HepG2 (cell line): Measurements from ENCODE around the gene COPZ2. TPM values are rescaled to one million over a fixed set of nuclear protein-coding genes. Genes with fewer than 3 reads are reported as not detected.
A peak's percentile ranks its signal among the peaks of the same experiment; 100 is the strongest.

Source experiments
- ATAC-seq: fragments of 200-7000 bp; cut with Tn5 transposase; 3 replicates; pipeline ENCODE4 v1.9.1; 2020; ENCODE audit warnings: mild to moderate bottlenecking, moderate library complexity
- BruUV-seq: library from RNA; stranded (reverse); fragments of 400-500 nt; replicated peaks from 2 replicates; lab custom pipeline; 2021; lab: Mats Ljungman, UMichigan
- CTCF ChIA-PET: fragments of 300-600 bp; formaldehyde crosslinking; extraction: SDS; loops from one replicate; lab custom pipeline; 2021; ENCODE audit warnings: low total read pairs, inconsistent platforms, low intra/inter-chr PET ratio; lab: Yijun Ruan, JAX
- POLR2A ChIA-PET: fragments of 350-600 bp; sonication (Branson Sonifier 250); formaldehyde crosslinking; loops from one replicate; lab custom pipeline; 2020; ENCODE audit warnings: antibody characterized with exemption, inconsistent platforms; lab: Yijun Ruan, JAX
- DNase-seq: peaks from one replicate; pipeline ENCODE4 v3.0.0-alpha.2; 2015; ENCODE audit warnings: low spot score
- FAIRE-seq: peaks from 3 replicates; lab custom pipeline; 2011; peaks lifted over from hg19 to GRCh38; lab: Jason Lieb, UNC
- H2AFZ ChIP-seq: one replicate; pipeline ENCODE4 v1.6.1; 2011; ENCODE audit warnings: low read length, inconsistent platforms
- H3K27ac ChIP-seq: fragments of 300-600 bp; 3 replicates; pipeline ENCODE4 v1.8.0; 2011; ENCODE audit warnings: mixed run types, mild to moderate bottlenecking, mixed read lengths, low read length, inconsistent platforms; ENCODE audit not compliant: insufficient read depth; ENCODE audit errors: extremely low read length
- H3K27me3 ChIP-seq, 2 experiments: fragments of 200-600 bp in 1 of 2; 2 replicates in 1 of 2; 3 replicates in 1 of 2; pipeline versions ENCODE4 v1.6.0 to v1.8.0; 2011; ENCODE audit warnings: low read length in 2 of 2, mild to moderate bottlenecking in 2 of 2, moderate library complexity in 2 of 2, inconsistent platforms in 1 of 2; ENCODE audit not compliant: insufficient read depth in 2 of 2, control insufficient read depth in 1 of 2
- H3K36me3 ChIP-seq, 2 experiments: fragments of 200-600 bp in 1 of 2; replicated peaks in 1 of 2; 2 replicates in 1 of 2; 3 replicates in 1 of 2; pipeline versions ENCODE4 v1.5.1 to v1.8.0; 2011; ENCODE audit warnings: low read length in 2 of 2, inconsistent platforms in 1 of 2; ENCODE audit not compliant: insufficient read depth in 2 of 2, control insufficient read depth in 1 of 2
- H3K4me1 ChIP-seq: 2 replicates; pipeline ENCODE4 v1.5.1; 2012; ENCODE audit warnings: low read length, inconsistent platforms; ENCODE audit not compliant: insufficient read depth
- H3K4me2 ChIP-seq: 2 replicates; pipeline ENCODE4 v1.6.0; 2011; ENCODE audit warnings: low read depth, low read length, inconsistent platforms
- H3K4me3 ChIP-seq, 3 experiments: fragments of 200-600 bp in 1 of 3; sonication (generic), shearing (Covaris generic) in 1 of 3; replicated peaks in 1 of 3; 2 replicates each; pipeline ENCODE4 v1.5.1; 2011 to 2016; ENCODE audit warnings: low read length in 3 of 3, inconsistent platforms in 2 of 3, low read depth in 2 of 3, mild to moderate bottlenecking in 2 of 3, control low read depth in 1 of 3, mixed read lengths in 1 of 3; ENCODE audit not compliant: insufficient read depth in 1 of 3
- H3K79me2 ChIP-seq: one replicate; pipeline ENCODE4 v1.6.1; 2011; ENCODE audit warnings: low read length, inconsistent platforms; ENCODE audit not compliant: insufficient read depth
- H3K9ac ChIP-seq: 2 replicates; pipeline ENCODE4 v1.6.0; 2011; ENCODE audit warnings: mild to moderate bottlenecking, low read depth, low read length, inconsistent platforms; ENCODE audit not compliant: insufficient read depth
- H3K9me3 ChIP-seq: 2 replicates; pipeline ENCODE4 v1.5.1; 2012; ENCODE audit warnings: mild to moderate bottlenecking, low read length
- H4K20me1 ChIP-seq: 2 replicates; pipeline ENCODE4 v1.6.0; 2011; ENCODE audit warnings: inconsistent platforms, mild to moderate bottlenecking, low read length, moderate library complexity; ENCODE audit not compliant: insufficient read depth
- EP300 ChIP-seq, 3 experiments: sonication (generic) in 1 of 3; formaldehyde crosslinking in 1 of 3; IDR thresholded peaks; 2 replicates each; pipeline versions ENCODE4 v1.5.1 to v1.6.1; 2011 to 2020; ENCODE audit warnings: low read depth in 2 of 3, low read length in 2 of 3, borderline replicate concordance in 1 of 3, improper control_type of control experiment in 1 of 3, mild to moderate bottlenecking in 1 of 3, missing genetic modification reagents in 1 of 3, moderate library complexity in 1 of 3
- MYC ChIP-seq: sonication (generic); formaldehyde crosslinking; IDR thresholded peaks from 2 replicates; pipeline ENCODE4 v1.9.0; 2021; ENCODE audit warnings: missing genetic modification reagents, borderline replicate concordance
- NCOR1 ChIP-seq: fragments of 200-600 bp; sonication (generic); IDR thresholded peaks from 2 replicates; pipeline ENCODE4 v1.7.0; 2017; ENCODE audit warnings: antibody characterized with exemption, low read length, borderline replicate concordance
- SAP130 ChIP-seq: IDR thresholded peaks from 2 replicates; pipeline ENCODE4 v1.6.1; 2016; ENCODE audit warnings: low read depth
- SOX5 ChIP-seq: IDR thresholded peaks from 2 replicates; pipeline ENCODE4 v1.6.1; 2016; ENCODE audit warnings: borderline replicate concordance
- ZBTB8A ChIP-seq: sonication (generic); formaldehyde crosslinking; IDR thresholded peaks from 2 replicates; pipeline ENCODE4 v1.4.0; 2020; ENCODE audit warnings: mild to moderate bottlenecking, low read depth, missing genetic modification reagents, borderline replicate concordance
- ZNF430 ChIP-seq: sonication (generic); formaldehyde crosslinking; IDR thresholded peaks from 2 replicates; pipeline ENCODE4 v1.9.0; 2021; ENCODE audit warnings: mild to moderate bottlenecking, missing genetic modification reagents
- ZNF598 ChIP-seq: sonication (generic); formaldehyde crosslinking; IDR thresholded peaks from 2 replicates; pipeline ENCODE4 v1.5.1; 2020; ENCODE audit warnings: mild to moderate bottlenecking, missing genetic modification reagents, borderline replicate concordance
- ZSCAN5A ChIP-seq: sonication (generic); formaldehyde crosslinking; IDR thresholded peaks from 2 replicates; pipeline ENCODE4 v1.8.0; 2022; ENCODE audit warnings: mild to moderate bottlenecking, missing genetic modification reagents, borderline replicate concordance
- WGBS: methylation state at CpG from one replicate; pipeline ENCODE4 v1.1.6; 2017; ENCODE audit warnings: low lambda C conversion rate; 5-methylcytosine and 5-hydroxymethylcytosine counted together
- in situ Hi-C: cut with HindIII; loops from 2 replicates; pipeline ENCODE4 v1.10.0; 2017; ENCODE audit warnings: low pct_unique_long_range_greater_than_20kb; ENCODE audit not compliant: extremely low pct_ligation_motif_present
- intact Hi-C: fragments of 100-400 bp; cut with micrococcal nuclease; formaldehyde crosslinking; loops from one replicate; pipeline ENCODE4 v1.10.0; 2022; ENCODE audit not compliant: unreplicated experiment
- polyA plus RNA-seq, 8 experiments: library from polyadenylated mRNA; depleted of rRNA in 3 of 8; stranded (reverse) in 7 of 8; unstranded in 1 of 8; fragments of >200 nt; fragmentation: Illumina TruSeq in 4 of 8; extraction: Trizol in 4 of 8; gene quantifications; 2 replicates each; pipeline versions ENCODE4 v1.2.1 to v1.2.3, GENCODE V29; 2011 to 2016; ENCODE audit warnings: low read depth in 4 of 8, missing spikeins in 1 of 8, mixed read lengths in 1 of 8; ENCODE audit not compliant: insufficient read depth in 1 of 8
- total RNA-seq, 5 experiments: library from RNA; depleted of rRNA; stranded (reverse); fragments of >200 nt; fragmentation: Illumina TruSeq; extraction: Trizol; gene quantifications; 2 replicates each; pipeline ENCODE4 v1.2.3, GENCODE V29; 2016; ENCODE audit warnings: low read depth in 1 of 5
- TF ChIP-seq, protein P1 (sequence below): sonication (generic); formaldehyde crosslinking; IDR thresholded peaks from 2 replicates; pipeline ENCODE4 v1.5.0; 2020; ENCODE audit warnings: mild to moderate bottlenecking, missing genetic modification reagents, borderline replicate concordance
- TF ChIP-seq, protein P2 (sequence below): sonication (generic); formaldehyde crosslinking; IDR thresholded peaks from 2 replicates; pipeline ENCODE4 v1.5.1; 2020; ENCODE audit warnings: missing genetic modification reagents, mild to moderate bottlenecking, borderline replicate concordance

Gene COPZ2
- total and polyA plus RNA-seq, 2 of the 13 experiments (the other 11 are each of a cell fraction or from before 2014, with no cell fraction given): 0.61 to 1.5 TPM

GRCh38 chr17:48051706-48052486, 14.3 kb upstream of the COPZ2 start:
- FAIRE-seq (peak; percentile 81), DNase-seq (peak; percentile 85), ATAC-seq (peak; percentile 7)
- peaks cover 53% of the 10 kb centered on the region for H3K79me2 ChIP-seq
- peak overlapping the region; percentile 18 to 53 (median 19); a peak in 5 of 6 replicates for H3K4me3 ChIP-seq
- in situ Hi-C loops (no loop called here), intact Hi-C loops (loop anchor here (2.0 kb wide), 1 partner anchor 23 kb away; no protein-coding TSS in a partner anchor)
- H3K27me3 ChIP-seq: no peaks in the 10 kb centered on the region; a peak in 1 of 5 replicates
- peaks cover 24 to 62% of the 10 kb centered on the region in 2 experiments for H3K36me3 ChIP-seq
- H2AFZ ChIP-seq: no peak overlapping the region
- H3K4me2 ChIP-seq: peak overlapping the region; percentile 93
- ChIA-PET POLR2A (interaction anchor here (1.1 to 1.5 kb wide), 4 partner anchors 9 to 17 kb away, joined by 3 to 6 read pairs (median 4); no protein-coding TSS in a partner anchor), CTCF (interaction anchor here (1.1 kb wide), 1 partner anchor 23 kb away, joined by 3 read pairs; no protein-coding TSS in a partner anchor)
- H3K27ac ChIP-seq: peak overlapping the region; percentile 83
- peaks cover 45% of the 10 kb centered on the region for H4K20me1 ChIP-seq
- no peaks in the 10 kb centered on the region for H3K9me3 ChIP-seq
- peak overlapping the region; percentile 71 for H3K9ac ChIP-seq
- no TSS peak for BruUV-seq
- 74% methylated on average over 5 of the region's 5 CpGs for WGBS
- peaks cover 69% of the 10 kb centered on the region for H3K4me1 ChIP-seq
- TF ChIP-seq MYC (CRISPR knock-in tag): no peak
- TF ChIP-seq ZNF430 (CRISPR knock-in tag): 0 out of 2 replicates have a peak, but pooled peaks have one; percentile 16
- TF ChIP-seq, protein P1, sequence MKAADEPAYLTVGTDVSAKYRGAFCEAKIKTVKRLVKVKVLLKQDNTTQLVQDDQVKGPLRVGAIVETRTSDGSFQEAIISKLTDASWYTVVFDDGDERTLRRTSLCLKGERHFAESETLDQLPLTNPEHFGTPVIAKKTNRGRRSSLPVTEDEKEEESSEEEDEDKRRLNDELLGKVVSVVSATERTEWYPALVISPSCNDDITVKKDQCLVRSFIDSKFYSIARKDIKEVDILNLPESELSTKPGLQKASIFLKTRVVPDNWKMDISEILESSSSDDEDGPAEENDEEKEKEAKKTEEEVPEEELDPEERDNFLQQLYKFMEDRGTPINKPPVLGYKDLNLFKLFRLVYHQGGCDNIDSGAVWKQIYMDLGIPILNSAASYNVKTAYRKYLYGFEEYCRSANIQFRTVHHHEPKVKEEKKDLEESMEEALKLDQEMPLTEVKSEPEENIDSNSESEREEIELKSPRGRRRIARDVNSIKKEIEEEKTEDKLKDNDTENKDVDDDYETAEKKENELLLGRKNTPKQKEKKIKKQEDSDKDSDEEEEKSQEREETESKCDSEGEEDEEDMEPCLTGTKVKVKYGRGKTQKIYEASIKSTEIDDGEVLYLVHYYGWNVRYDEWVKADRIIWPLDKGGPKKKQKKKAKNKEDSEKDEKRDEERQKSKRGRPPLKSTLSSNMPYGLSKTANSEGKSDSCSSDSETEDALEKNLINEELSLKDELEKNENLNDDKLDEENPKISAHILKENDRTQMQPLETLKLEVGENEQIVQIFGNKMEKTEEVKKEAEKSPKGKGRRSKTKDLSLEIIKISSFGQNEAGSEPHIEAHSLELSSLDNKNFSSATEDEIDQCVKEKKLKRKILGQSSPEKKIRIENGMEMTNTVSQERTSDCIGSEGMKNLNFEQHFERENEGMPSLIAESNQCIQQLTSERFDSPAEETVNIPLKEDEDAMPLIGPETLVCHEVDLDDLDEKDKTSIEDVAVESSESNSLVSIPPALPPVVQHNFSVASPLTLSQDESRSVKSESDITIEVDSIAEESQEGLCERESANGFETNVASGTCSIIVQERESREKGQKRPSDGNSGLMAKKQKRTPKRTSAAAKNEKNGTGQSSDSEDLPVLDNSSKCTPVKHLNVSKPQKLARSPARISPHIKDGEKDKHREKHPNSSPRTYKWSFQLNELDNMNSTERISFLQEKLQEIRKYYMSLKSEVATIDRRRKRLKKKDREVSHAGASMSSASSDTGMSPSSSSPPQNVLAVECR: peak; percentile 77
- TF ChIP-seq SAP130 (CRISPR knock-in tag): peak; percentile 94
- peak in 1 of 2 experiments; percentile 60; a peak in 3 of 4 replicates for TF ChIP-seq EP300 (IDR thresholded peaks at IDR 0.05; ENCODE audit: low read depth in 2 of 2, low read length in 2 of 2)
- no peak for TF ChIP-seq EP300 (CRISPR knock-in tag; IDR thresholded peaks at IDR 0.05; ENCODE audit: borderline replicate concordance)
- no peak for TF ChIP-seq ZNF598 (CRISPR knock-in tag)
- TF ChIP-seq, protein P2, sequence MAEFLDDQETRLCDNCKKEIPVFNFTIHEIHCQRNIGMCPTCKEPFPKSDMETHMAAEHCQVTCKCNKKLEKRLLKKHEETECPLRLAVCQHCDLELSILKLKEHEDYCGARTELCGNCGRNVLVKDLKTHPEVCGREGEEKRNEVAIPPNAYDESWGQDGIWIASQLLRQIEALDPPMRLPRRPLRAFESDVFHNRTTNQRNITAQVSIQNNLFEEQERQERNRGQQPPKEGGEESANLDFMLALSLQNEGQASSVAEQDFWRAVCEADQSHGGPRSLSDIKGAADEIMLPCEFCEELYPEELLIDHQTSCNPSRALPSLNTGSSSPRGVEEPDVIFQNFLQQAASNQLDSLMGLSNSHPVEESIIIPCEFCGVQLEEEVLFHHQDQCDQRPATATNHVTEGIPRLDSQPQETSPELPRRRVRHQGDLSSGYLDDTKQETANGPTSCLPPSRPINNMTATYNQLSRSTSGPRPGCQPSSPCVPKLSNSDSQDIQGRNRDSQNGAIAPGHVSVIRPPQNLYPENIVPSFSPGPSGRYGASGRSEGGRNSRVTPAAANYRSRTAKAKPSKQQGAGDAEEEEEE: no peak
- TF ChIP-seq NCOR1: peak; percentile 35; the same call in 1 of the 2 replicates
- 0 out of 2 replicates have a peak, but pooled peaks have one; percentile 25 for TF ChIP-seq ZSCAN5A (CRISPR knock-in tag)
- peak; percentile 68 for TF ChIP-seq SOX5 (CRISPR knock-in tag)
- no peak for TF ChIP-seq ZBTB8A (CRISPR knock-in tag)
